Colonic mucosa (tissue), 4 donors: ENCODE measurements around the gene RARB. TPM values are rescaled to one million over a fixed set of nuclear protein-coding genes. Genes with fewer than 3 reads are reported as not detected.

Source experiments
- DNase-seq: peaks from one replicate; pipeline ENCODE4 v3.0.0-alpha.2; 2020
- H3K27ac ChIP-seq: fragments of 200-600 bp; one replicate; pipeline ENCODE4 v1.8.0; 2021
- H3K27me3 ChIP-seq: fragments of 200-600 bp; one replicate; pipeline ENCODE4 v1.8.0; 2021
- H3K36me3 ChIP-seq: fragments of 200-600 bp; one replicate; pipeline ENCODE4 v1.8.0; 2021
- H3K4me1 ChIP-seq: fragments of 200-600 bp; one replicate; pipeline ENCODE4 v1.8.0; 2021; ENCODE audit warnings: mild to moderate bottlenecking
- H3K4me3 ChIP-seq: fragments of 200-600 bp; one replicate; pipeline ENCODE4 v1.8.0; 2021
- H3K9ac ChIP-seq, 2 donors: one replicate each; pipeline ENCODE4 v1.7.0; 2013; ENCODE audit warnings: control low read depth in 2 of 2, low read depth in 2 of 2, low read length in 2 of 2
- H3K9me3 ChIP-seq: fragments of 200-600 bp; one replicate; pipeline ENCODE4 v1.8.0; 2021
- CTCF ChIP-seq: fragments of 200-600 bp; IDR thresholded peaks from one replicate; pipeline ENCODE4 v1.8.0; 2022; ENCODE audit warnings: antibody characterized with exemption, mild to moderate bottlenecking
- intact Hi-C: fragments of 100-400 bp; cut with DNase I; formaldehyde crosslinking; loops from one replicate; pipeline ENCODE4 v1.14.1; 2022
- total RNA-seq, 2 donors: library from RNA; stranded (reverse); fragmentation: NEBNext Ultra II Directional in 1 of 2; extraction: Animal tissue kit (Norgen Biotek cat#: 25700) in 1 of 2; gene quantifications; one replicate each; pipeline ENCODE4 v1.2.1, GENCODE V29; 2021
- donor health status: healthy.
- donor health status: DM: no; HTN: no; CAD: no.
- donor health status: DM: no; HTN: no; CAD: no.

RARB gene
- total RNA-seq, 2 donors from 2014 or later, result 0.54 to 0.74 TPM

- H3K9ac ChIP-seq, result no peak overlapping the region
- no peak overlapping the region for H3K4me3 ChIP-seq
- no peaks in the 10 kb centered on the region for H3K36me3 ChIP-seq
- no peaks in the 10 kb centered on the region for H3K27me3 ChIP-seq
- H3K4me1 ChIP-seq, result no peaks in the 10 kb centered on the region
- no peaks in the 10 kb centered on the region for H3K9me3 ChIP-seq
- no peak for TF ChIP-seq CTCF
- intact Hi-C loops, result no loop called here
- DNase-seq, result no peak
- no peak overlapping the region for H3K27ac ChIP-seq
These were observed 55.4 kb downstream of the RARB start for GRCh38 chr3:25483456-25483855.

GRCh38 chr3:25485673-25486072 is 57.6 kb downstream of the RARB start:
- H3K4me1 ChIP-seq, result no peaks in the 10 kb centered on the region
- no peaks in the 10 kb centered on the region for H3K27me3 ChIP-seq
- H3K9ac ChIP-seq, result no peak overlapping the region
- TF ChIP-seq CTCF, result no peak
- H3K4me3 ChIP-seq, result no peak overlapping the region
- H3K27ac ChIP-seq, result no peak overlapping the region
- H3K9me3 ChIP-seq, result no peaks in the 10 kb centered on the region
- no peaks in the 10 kb centered on the region for H3K36me3 ChIP-seq
- intact Hi-C loops, result no loop called here
- DNase-seq, result no peak

- no peak for DNase-seq
- Histone ChIP-seq H3K9me3 (no peaks in the 10 kb centered on the region), H3K9ac (no peak overlapping the region), H3K4me3 (no peak overlapping the region), H3K36me3 (no peaks in the 10 kb centered on the region), H3K4me1 (no peaks in the 10 kb centered on the region), H3K27ac (no peak overlapping the region), H3K27me3 (no peaks in the 10 kb centered on the region)
- intact Hi-C loops, result no loop called here
- TF ChIP-seq CTCF, result no peak
These were observed 58.9 kb downstream of the RARB start for GRCh38 chr3:25486932-25487331.

- Histone ChIP-seq H3K27me3 (no peaks in the 10 kb centered on the region), H3K27ac (no peak overlapping the region), H3K9ac (no peak overlapping the region), H3K4me1 (no peaks in the 10 kb centered on the region), H3K36me3 (no peaks in the 10 kb centered on the region), H3K4me3 (no peak overlapping the region), H3K9me3 (no peaks in the 10 kb centered on the region)
- intact Hi-C loops, result no loop called here
- no peak for TF ChIP-seq CTCF
- no peak for DNase-seq
These were observed 62.0 kb downstream of the RARB start for GRCh38 chr3:25489858-25490593.

GRCh38 chr3:25493246-25493645 is 65.2 kb downstream of the RARB start:
- Histone ChIP-seq H3K27ac (no peak overlapping the region), H3K4me1 (no peaks in the 10 kb centered on the region), H3K4me3 (no peak overlapping the region), H3K9me3 (no peaks in the 10 kb centered on the region), H3K9ac (no peak overlapping the region), H3K27me3 (no peaks in the 10 kb centered on the region), H3K36me3 (no peaks in the 10 kb centered on the region)
- TF ChIP-seq CTCF, result no peak
- intact Hi-C loops, result no loop called here
- no peak for DNase-seq
